A673 (cell line): Measurements from ENCODE around the gene TUT1.

ENCODE experiments used
- CTCF ChIP-seq: fragments of 300-800, 200-600 bp; sonication (generic); conservative IDR thresholded peaks from 2 replicates; pipeline ENCODE4 v1.5.1; 2017; ENCODE audit warnings: low read depth, mild to moderate bottlenecking, antibody characterized with exemption, low read length, moderate library complexity, mixed read lengths
- EZH2 ChIP-seq: fragments of 200-600 bp; sonication (generic); IDR thresholded peaks from 2 replicates; pipeline ENCODE4 v1.6.1; 2017; ENCODE audit warnings: borderline replicate concordance, low read depth, mild to moderate bottlenecking, mixed read lengths, antibody characterized with exemption, low read length; ENCODE audit not compliant: poor library complexity, severe bottlenecking

- TF ChIP-seq EZH2 (no peak), CTCF (no peak)
Measured at GRCh38 chr11:62553080-62553838, 38.1 kb downstream of the TUT1 start.
